ENCODE data around the gene ADGRF3.
"Not testable (repeated sequence)": the region's sequence is repeated elsewhere in the genome, so short reads cannot be mapped to it uniquely, and the experiment has no call there.

The ADGRF3 gene

GRCh38 chr2:26346454-26347053 lies at the start of gene ADGRF3:
Gene ADGRF3, minus strand, starts transcription at chr2:26346789. Its CDS starts 555 bp downstream, at chr2:26346234.
- peak; percentile 81 for DNase-seq (ENCODE audit: low spot score)

GRCh38 chr2:26395394-26395793 lies 48.8 kb upstream of the ADGRF3 start:
- DNase-seq (ENCODE audit: low spot score): no peak

- DNase-seq (ENCODE audit: low spot score): no peak
Observed at GRCh38 chr2:26394694-26395093, 48.1 kb upstream of the ADGRF3 start.

GRCh38 chr2:26387189-26387588 lies 40.6 kb upstream of the ADGRF3 start:
- no peak for DNase-seq (ENCODE audit: low spot score)

GRCh38 chr2:26384597-26384996 lies 38.0 kb upstream of the ADGRF3 start:
- DNase-seq (ENCODE audit: low spot score): no peak

GRCh38 chr2:26384183-26384582 lies 37.6 kb upstream of the ADGRF3 start:
- DNase-seq (ENCODE audit: low spot score): no peak

- no peak for DNase-seq (ENCODE audit: low spot score)
Observed at GRCh38 chr2:26382564-26382963, 36.0 kb upstream of the ADGRF3 start.

- DNase-seq (ENCODE audit: low spot score): no peak
Observed at GRCh38 chr2:26380281-26380680, 33.7 kb upstream of the ADGRF3 start.

GRCh38 chr2:26376799-26377198 lies 30.2 kb upstream of the ADGRF3 start:
- no peak for DNase-seq (ENCODE audit: low spot score)

- not testable (repeated sequence) for DNase-seq (ENCODE audit: low spot score)
Observed at GRCh38 chr2:26370909-26371308, 24.3 kb upstream of the ADGRF3 start.

GRCh38 chr2:26369664-26370063 lies 23.1 kb upstream of the ADGRF3 start:
- not testable (repeated sequence) for DNase-seq (ENCODE audit: low spot score)

- no peak for DNase-seq (ENCODE audit: low spot score)
Observed at GRCh38 chr2:26366957-26367356, 20.4 kb upstream of the ADGRF3 start.

- DNase-seq (ENCODE audit: low spot score): no peak
Observed at GRCh38 chr2:26364669-26365068, 18.1 kb upstream of the ADGRF3 start.

GRCh38 chr2:26363958-26364357 lies 17.4 kb upstream of the ADGRF3 start:
- DNase-seq (ENCODE audit: low spot score): no peak

- no peak for DNase-seq (ENCODE audit: low spot score)
Observed at GRCh38 chr2:26363323-26363722, 16.7 kb upstream of the ADGRF3 start.

GRCh38 chr2:26359886-26360473 lies 13.4 kb upstream of the ADGRF3 start:
- no peak for DNase-seq (ENCODE audit: low spot score)

GRCh38 chr2:26356771-26357170 lies 10.2 kb upstream of the ADGRF3 start:
- no peak for DNase-seq (ENCODE audit: low spot score)

GRCh38 chr2:26356111-26356510 lies 9.5 kb upstream of the ADGRF3 start:
- no peak for DNase-seq (ENCODE audit: low spot score)

- DNase-seq (ENCODE audit: low spot score): no peak
Observed at GRCh38 chr2:26355038-26355995, 8.7 kb upstream of the ADGRF3 start.

GRCh38 chr2:26354469-26354868 lies 7.9 kb upstream of the ADGRF3 start:
- DNase-seq (ENCODE audit: low spot score): not testable (repeated sequence)

GRCh38 chr2:26352892-26353291 lies 6.3 kb upstream of the ADGRF3 start:
- DNase-seq (ENCODE audit: low spot score): no peak

GRCh38 chr2:26351375-26352090 lies 4.9 kb upstream of the ADGRF3 start:
- no peak for DNase-seq (ENCODE audit: low spot score)
